ENCODE measurements around the gene NDNF.

The NDNF gene

GRCh38 chr4:121072224-121073003 lies at the start of gene NDNF:
Gene NDNF (minus strand): TSS chr4:121072535. CDS start chr4:121045837, 26,698 bp downstream.
- peak; percentile 13 for DNase-seq (ENCODE audit: low spot score)

- DNase-seq (ENCODE audit: low spot score), result no peak
Measured at GRCh38 chr4:121119715-121120114, 47.4 kb upstream of the NDNF start.

GRCh38 chr4:121118344-121118743 lies 46.0 kb upstream of the NDNF start:
- DNase-seq (ENCODE audit: low spot score), result peak; percentile 12

- DNase-seq (ENCODE audit: low spot score), result peak; percentile 76
Measured at GRCh38 chr4:121114756-121115155, 42.4 kb upstream of the NDNF start.

GRCh38 chr4:121112530-121112929 lies 40.2 kb upstream of the NDNF start:
- no peak for DNase-seq (ENCODE audit: low spot score)

- no peak for DNase-seq (ENCODE audit: low spot score)
Measured at GRCh38 chr4:121108557-121108956, 36.2 kb upstream of the NDNF start.

GRCh38 chr4:121107507-121107906 lies 35.2 kb upstream of the NDNF start:
- no peak for DNase-seq (ENCODE audit: low spot score)

GRCh38 chr4:121100093-121100775 lies 27.9 kb upstream of the NDNF start:
- no peak for DNase-seq (ENCODE audit: low spot score)

- DNase-seq (ENCODE audit: low spot score), result no peak
Measured at GRCh38 chr4:121098266-121098665, 25.9 kb upstream of the NDNF start.

GRCh38 chr4:121096629-121097028 lies 24.3 kb upstream of the NDNF start:
- DNase-seq (ENCODE audit: low spot score), result no peak

GRCh38 chr4:121096191-121096590 lies 23.9 kb upstream of the NDNF start:
- DNase-seq (ENCODE audit: low spot score), result no peak

GRCh38 chr4:121094297-121094966 lies 22.1 kb upstream of the NDNF start:
- DNase-seq (ENCODE audit: low spot score), result no peak

GRCh38 chr4:121093261-121093660 lies 20.9 kb upstream of the NDNF start:
- no peak for DNase-seq (ENCODE audit: low spot score)

GRCh38 chr4:121091941-121092340 lies 19.6 kb upstream of the NDNF start:
- DNase-seq (ENCODE audit: low spot score), result no peak

GRCh38 chr4:121088867-121089266 lies 16.5 kb upstream of the NDNF start:
- no peak for DNase-seq (ENCODE audit: low spot score)

GRCh38 chr4:121079376-121079775 lies 7.0 kb upstream of the NDNF start:
- no peak for DNase-seq (ENCODE audit: low spot score)

GRCh38 chr4:121077496-121077895 lies 5.2 kb upstream of the NDNF start:
- no peak for DNase-seq (ENCODE audit: low spot score)

- no peak for DNase-seq (ENCODE audit: low spot score)
Measured at GRCh38 chr4:121076416-121076815, 4.1 kb upstream of the NDNF start.

GRCh38 chr4:121073672-121074381 lies 1.5 kb upstream of the NDNF start:
- no peak for DNase-seq (ENCODE audit: low spot score)

- no peak for DNase-seq (ENCODE audit: low spot score)
Measured at GRCh38 chr4:121073004-121073435, 685 bp upstream of the NDNF start.

GRCh38 chr4:121071640-121072223 lies 603 bp downstream of the NDNF start:
- DNase-seq (ENCODE audit: low spot score), result no peak
